ENCODE results near the gene HLA-F.

HLA-F gene

GRCh38 chr6:29680904-29681303, 42.3 kb upstream of the HLA-F start, which contains the start of gene ZFP57:
Gene ZFP57 (minus strand): TSS chr6:29681152. CDS start chr6:29677003, 4,149 bp downstream.
- no peak for TF ChIP-seq CTCF (IDR thresholded peaks at IDR 0.05)
- peak within 1 kb of the TSS; percentile 55 for H3K4me3 ChIP-seq
- H3K27ac ChIP-seq: no peak within 1 kb of the TSS
- DNase-seq (ENCODE audit: low spot score): no peak

GRCh38 chr6:29681811-29682210, 41.4 kb upstream of the HLA-F start:
- no peak for TF ChIP-seq CTCF (IDR thresholded peaks at IDR 0.05)
- DNase-seq (ENCODE audit: low spot score): no peak
- no peak overlapping the region for H3K4me3 ChIP-seq
- H3K27ac ChIP-seq: no peak overlapping the region

GRCh38 chr6:29685718-29686326, 37.4 kb upstream of the HLA-F start:
- Histone ChIP-seq H3K27ac (no peak overlapping the region), H3K4me3 (no peak overlapping the region)
- no peak for DNase-seq (ENCODE audit: low spot score)
- no peak for TF ChIP-seq CTCF (IDR thresholded peaks at IDR 0.05)

- DNase-seq (ENCODE audit: low spot score): no peak
- Histone ChIP-seq H3K27ac (no peak overlapping the region), H3K4me3 (no peak overlapping the region)
- no peak for TF ChIP-seq CTCF (IDR thresholded peaks at IDR 0.05)
Measured at GRCh38 chr6:29694637-29695036, 28.6 kb upstream of the HLA-F start.

- no peak for DNase-seq (ENCODE audit: low spot score)
- no peak overlapping the region for H3K4me3 ChIP-seq
- TF ChIP-seq CTCF (IDR thresholded peaks at IDR 0.05): no peak
- no peak overlapping the region for H3K27ac ChIP-seq
Measured at GRCh38 chr6:29696147-29697125, 26.8 kb upstream of the HLA-F start.

GRCh38 chr6:29702519-29703103, 20.6 kb upstream of the HLA-F start:
- TF ChIP-seq CTCF (IDR thresholded peaks at IDR 0.05): no peak
- Histone ChIP-seq H3K27ac (no peak overlapping the region), H3K4me3 (no peak overlapping the region)
- DNase-seq (ENCODE audit: low spot score): no peak
